Erythroblast (primary cell): ENCODE data around the gene AKT3.
"Not testable (repeated sequence)": the region's sequence is repeated elsewhere in the genome, so short reads cannot be mapped to it uniquely, and the experiment has no call there.

Experiments
- DNase-seq, 2 experiments: peaks; one replicate each; lab custom pipeline; 2025; lab: John Stamatoyannopoulos, UW
- GATA1 ChIP-seq: IDR thresholded peaks from 2 replicates; pipeline ENCODE4 v1.6.1; 2011; ENCODE audit warnings: low read depth, mild to moderate bottlenecking, control low read depth, low read length, moderate library complexity
- POLR2A ChIP-seq: IDR thresholded peaks from 2 replicates; pipeline ENCODE4 v1.6.1; 2011; ENCODE audit warnings: mild to moderate bottlenecking, low read length

The AKT3 gene

DNA sequence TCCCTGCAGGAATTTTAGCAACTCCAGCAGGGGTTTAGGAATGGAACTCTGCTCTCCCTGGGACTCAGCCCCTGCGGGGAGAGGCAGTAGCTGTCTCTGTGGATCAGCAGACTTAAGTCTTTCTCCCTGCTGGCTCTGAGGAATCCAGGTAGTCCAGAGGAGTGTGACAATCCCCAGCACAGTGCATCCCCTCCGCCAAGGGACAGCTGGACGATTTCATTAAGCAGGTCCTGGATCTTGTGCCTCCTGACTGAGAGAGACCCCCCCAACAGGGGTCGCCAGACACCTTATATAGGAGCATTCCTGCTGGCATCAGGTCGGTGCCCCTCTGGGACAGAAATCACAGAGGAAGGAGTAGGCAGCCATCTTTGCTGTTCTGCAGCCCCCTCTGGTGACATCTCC is 30.6 kb downstream of the AKT3 start:
- DNase-seq, result no peak
- TF ChIP-seq POLR2A, result no peak
- TF ChIP-seq GATA1, result no peak

DNA sequence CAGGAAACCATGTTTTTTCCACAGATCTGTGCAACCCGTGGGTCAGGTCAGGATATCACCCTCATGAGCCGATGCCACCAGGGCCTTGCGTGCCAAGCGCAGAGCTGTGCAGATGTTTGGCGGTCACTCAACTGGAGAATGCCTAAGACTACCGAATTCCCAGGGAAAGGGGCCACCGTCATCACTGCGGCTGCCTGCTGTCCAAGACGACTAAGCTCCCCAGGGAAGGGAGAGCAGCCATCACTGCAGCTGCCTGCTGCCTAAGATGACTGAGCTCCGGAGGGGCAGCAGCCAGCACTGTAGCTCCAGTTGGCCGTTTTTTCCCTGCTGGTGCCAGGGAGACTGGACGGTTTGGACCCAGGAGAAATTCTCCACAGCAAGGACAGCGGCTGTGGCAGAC is 31.1 kb downstream of the AKT3 start:
- TF ChIP-seq GATA1 (no peak), POLR2A (no peak)
- DNase-seq, result no peak

GRCh38 chr1:243814718-243815117 is 35.3 kb downstream of the AKT3 start:
- no peak for DNase-seq
- TF ChIP-seq GATA1 (no peak), POLR2A (no peak)

- DNase-seq, result not testable (repeated sequence)
These were observed 42.7 kb downstream of the AKT3 start for GRCh38 chr1:243807346-243807745.

GRCh38 chr1:243806310-243806709 is 43.7 kb downstream of the AKT3 start:
- no peak for DNase-seq

DNA sequence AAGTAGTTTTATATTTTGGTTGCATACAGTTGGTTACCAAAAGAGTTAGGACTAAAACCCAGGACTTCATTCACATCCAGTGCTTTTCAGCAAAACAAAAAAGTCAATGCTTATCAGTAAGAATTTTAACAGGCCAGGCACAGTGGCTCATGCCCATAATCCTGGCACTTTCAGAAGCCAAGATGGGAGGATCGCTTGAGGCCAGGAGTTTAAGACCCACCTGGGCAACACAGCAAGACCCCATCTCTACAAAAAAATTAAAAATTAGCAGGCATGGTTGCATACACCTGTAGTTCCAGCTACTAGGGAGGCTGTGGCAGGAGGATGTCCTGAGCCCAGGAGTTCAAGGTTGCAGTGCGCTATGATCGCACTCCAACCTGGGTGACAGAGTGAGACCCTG is 47.3 kb downstream of the AKT3 start:
- TF ChIP-seq POLR2A (no peak), GATA1 (no peak)
- no peak for DNase-seq

More at GRCh38 chr1:243806310-243806709, 43.7 kb downstream of the AKT3 start:
- no peak for TF ChIP-seq GATA1
- TF ChIP-seq POLR2A, result no peak

- no peak for DNase-seq
- TF ChIP-seq POLR2A, result no peak
- no peak for TF ChIP-seq GATA1
These were observed 48.7 kb downstream of the AKT3 start for GRCh38 chr1:243801378-243801777.

DNA sequence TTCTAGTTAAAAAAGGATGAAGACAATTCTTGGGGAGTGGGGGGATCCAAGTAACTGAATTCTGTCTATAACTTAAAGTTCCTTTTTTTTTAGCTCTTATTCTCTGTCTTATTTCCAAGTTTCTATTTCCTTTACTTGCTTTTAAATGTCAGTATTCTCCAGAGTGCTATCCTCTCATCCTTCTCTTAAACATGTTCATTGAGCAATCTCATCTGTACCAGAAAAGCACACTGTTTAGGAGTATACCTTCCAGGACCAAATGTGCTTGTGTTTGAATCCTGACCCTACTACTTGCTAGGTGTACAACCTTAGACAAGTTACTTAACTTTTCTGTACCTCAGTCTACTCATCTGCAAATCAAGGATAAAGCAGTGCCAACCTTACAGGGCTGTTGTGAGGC is 50.1 kb downstream of the AKT3 start:
- TF ChIP-seq GATA1 (no peak), POLR2A (no peak)
- no peak for DNase-seq

DNA sequence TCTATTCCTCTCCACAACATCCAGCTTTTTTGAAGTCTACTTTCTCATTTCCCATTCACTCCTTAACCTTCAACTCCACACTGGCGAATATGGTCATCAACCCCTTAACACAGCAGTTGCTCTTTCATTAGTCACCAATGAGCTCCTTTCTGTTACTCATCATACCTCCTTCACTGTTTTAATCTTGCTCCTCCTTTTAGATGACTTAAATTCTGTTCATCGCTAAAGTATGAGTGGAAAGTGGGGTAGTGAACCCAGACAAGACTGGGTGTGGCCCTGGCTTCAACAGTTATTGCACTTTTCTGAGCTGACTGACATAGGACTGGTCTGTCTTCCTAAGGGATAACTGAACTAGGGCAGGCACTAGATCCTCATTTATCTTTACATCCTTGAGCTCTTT is 51.3 kb downstream of the AKT3 start:
- DNase-seq, result no peak
- TF ChIP-seq GATA1 (no peak), POLR2A (no peak)

- no peak for TF ChIP-seq GATA1
- TF ChIP-seq POLR2A, result no peak
- no peak for DNase-seq
These were observed 54.0 kb downstream of the AKT3 start for GRCh38 chr1:243796016-243796415.

DNA sequence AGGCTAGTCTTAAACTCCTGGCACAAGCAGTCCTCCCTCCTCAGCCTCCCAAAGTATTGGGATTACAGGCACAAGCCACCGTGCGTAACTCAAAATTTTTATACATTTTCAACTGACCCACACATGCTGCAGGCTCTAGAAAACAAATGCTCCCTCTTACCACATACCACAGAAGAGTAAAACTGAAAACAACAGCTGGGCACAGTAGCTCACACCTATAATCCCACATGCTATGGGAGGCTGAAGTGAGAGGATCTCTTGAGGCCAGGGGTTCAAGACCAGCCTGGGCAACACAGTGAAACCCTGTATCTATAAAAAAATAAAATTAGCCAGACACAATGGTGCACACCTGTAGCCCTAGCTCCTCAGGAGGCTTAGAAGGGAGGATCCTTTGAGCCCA is 56.7 kb downstream of the AKT3 start:
- TF ChIP-seq GATA1 (no peak), POLR2A (no peak)
- DNase-seq, result no peak

DNA sequence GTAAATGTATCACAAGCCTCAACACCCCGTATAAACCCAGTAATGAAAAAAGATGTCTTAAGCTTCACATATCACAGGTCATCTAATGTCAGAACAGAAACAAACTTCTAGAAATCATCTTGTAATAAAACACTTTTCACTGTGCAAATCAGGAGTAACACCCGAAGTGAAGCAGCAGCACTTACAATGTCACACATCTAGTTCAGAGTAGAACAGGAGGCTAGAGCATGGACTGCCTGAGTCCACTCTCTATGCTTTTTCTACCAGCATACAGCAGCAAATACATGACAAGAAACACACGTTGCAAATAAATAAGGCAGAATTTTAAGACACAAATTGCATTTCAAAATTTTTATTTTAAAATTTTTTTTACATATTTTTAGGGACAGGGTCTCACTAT is 57.2 kb downstream of the AKT3 start:
- DNase-seq, result no peak
- TF ChIP-seq GATA1 (no peak), POLR2A (no peak)

DNA sequence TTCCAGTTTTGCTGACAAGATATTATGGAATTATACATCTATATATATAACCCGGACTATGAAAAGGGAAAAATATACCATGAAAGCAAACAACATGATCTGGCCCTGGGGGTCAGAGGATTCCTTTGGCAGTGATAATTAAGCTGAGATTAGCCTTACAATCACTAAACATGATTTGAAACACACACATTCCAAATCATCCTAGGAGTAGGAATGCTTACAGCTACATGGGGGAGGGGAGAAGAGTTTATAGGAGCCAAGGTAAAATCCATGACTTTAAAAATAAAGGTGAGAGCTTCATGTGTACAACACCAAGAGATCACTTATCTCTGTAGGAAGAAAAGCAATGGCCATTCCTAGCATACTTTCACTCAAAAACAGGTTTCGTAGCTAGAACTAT is 57.6 kb downstream of the AKT3 start:
- no peak for DNase-seq

DNA sequence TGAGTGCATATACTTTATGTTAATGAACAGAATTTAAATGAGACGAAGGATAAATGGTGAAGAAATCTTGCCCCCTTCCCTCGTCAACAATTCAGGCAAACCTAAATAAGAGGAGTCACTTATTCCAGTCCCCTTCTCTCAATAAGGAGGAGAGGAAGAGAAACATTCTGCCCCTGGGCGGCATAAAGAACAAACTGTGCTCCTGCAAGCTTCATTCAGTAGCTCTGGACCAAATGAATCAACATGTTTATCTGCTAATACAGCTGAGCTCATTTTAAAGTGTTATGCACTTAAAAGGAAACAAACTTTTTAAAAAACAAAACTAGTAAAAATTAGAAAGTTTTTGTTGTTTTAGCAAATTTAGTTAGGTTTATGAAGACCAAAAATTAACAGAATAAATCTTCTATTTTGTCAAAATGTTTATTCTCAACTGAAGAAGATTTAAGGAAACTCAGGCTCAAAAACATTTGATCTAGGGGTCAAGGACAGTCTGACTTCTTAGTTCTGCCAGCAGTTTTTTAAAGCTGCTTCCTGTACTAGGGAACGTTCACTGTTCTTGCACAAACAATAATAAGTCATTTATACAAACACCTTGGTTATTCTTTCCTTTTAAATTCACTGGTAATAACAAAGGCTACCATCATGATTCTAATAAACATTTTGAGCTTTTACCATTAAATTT is 58.3 kb downstream of the AKT3 start:
- no peak for DNase-seq
- no peak for TF ChIP-seq GATA1
- TF ChIP-seq POLR2A, result no peak

More for the DNA sequence above, 57.6 kb downstream of the AKT3 start:
- no peak for TF ChIP-seq GATA1

DNA sequence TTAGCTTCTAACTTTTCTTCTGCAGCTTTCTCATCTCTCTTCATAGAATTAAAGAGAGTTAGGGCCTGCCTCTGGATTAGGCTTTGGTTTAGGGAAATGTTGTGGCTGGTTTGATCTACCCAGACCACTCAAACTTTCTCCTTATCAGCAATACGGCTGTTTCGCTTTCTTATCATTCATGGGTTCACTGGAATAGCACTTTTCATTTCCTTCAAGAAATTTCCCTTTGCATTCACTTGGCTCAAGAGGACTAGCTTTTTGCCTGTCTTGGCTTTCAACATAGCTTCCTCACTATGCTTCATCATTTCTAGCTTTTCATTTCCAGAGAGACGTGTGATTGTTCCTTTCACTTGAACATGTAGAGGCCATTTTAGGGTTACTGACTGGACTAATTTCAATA is 59.6 kb downstream of the AKT3 start:
- no peak for DNase-seq
- TF ChIP-seq GATA1 (no peak), POLR2A (no peak)
